GM19395 (cell line): ENCODE measurements around the gene CA10.

ENCODE experiments used
- ATAC-seq: cut with Tn5 transposase; IDR thresholded peaks from one replicate; pipeline ENCODE4 v1.9.1; 2021; ENCODE audit warnings: mild to moderate bottlenecking, moderate library complexity; ENCODE audit not compliant: unreplicated experiment

The CA10 gene

DNA sequence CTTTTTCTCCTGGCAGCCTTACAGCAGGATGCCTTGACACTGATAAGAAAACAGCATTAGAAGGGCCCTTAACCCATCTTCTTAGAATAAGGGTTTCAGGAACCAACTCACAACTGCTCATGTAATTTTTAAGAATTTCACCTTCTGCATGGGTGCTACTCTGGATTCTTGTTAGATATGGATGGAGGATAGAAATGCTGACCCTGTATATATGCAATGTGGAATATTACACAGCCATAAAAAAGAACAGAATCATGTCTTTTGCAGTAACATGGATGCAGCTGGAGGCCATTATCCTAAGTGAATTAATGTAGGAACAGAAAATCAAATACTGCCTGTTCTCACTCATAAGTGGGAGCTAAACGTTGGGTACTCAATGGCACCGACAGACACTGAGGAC, 423.5 kb downstream of the CA10 start:
- ATAC-seq, result no peak

DNA sequence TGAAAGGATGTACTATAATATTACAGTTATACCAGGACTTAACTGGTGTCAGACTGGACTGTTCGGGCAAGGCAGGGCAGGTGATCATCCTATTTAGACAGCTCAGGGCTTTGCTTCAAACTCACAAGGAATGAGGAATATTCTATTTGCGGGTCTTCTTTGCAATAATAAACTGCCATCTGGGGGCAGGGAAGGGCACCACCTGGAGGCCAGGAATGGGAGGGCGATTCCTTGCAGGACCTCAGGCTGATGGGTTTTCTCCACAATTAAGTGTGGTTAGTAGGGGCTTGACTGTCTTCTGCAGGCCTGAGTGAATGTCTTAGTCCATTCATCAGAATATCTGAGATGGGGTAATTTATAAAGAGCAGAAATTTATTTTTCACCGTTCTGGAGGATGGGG, 424.1 kb downstream of the CA10 start:
- no peak for ATAC-seq

DNA sequence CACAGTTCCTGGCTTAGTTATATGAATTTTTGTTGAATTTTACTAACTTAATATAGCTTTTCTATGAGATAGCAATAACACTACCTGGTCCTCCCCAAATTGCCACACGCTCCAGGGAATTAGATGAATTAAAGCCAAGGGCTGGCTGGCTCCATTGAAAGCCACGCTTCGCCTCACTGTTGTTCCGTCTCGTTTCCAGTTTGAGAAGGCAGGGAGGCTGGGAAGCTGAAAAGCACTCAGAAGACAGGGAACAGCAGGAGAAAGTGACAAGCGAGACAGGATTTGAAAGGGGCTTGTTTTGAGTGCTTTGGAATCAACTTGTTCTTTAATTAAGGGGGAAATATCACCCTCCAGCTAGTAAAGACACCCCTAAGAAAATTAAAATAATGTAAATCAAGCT, 425.3 kb downstream of the CA10 start:
- ATAC-seq, result no peak

DNA sequence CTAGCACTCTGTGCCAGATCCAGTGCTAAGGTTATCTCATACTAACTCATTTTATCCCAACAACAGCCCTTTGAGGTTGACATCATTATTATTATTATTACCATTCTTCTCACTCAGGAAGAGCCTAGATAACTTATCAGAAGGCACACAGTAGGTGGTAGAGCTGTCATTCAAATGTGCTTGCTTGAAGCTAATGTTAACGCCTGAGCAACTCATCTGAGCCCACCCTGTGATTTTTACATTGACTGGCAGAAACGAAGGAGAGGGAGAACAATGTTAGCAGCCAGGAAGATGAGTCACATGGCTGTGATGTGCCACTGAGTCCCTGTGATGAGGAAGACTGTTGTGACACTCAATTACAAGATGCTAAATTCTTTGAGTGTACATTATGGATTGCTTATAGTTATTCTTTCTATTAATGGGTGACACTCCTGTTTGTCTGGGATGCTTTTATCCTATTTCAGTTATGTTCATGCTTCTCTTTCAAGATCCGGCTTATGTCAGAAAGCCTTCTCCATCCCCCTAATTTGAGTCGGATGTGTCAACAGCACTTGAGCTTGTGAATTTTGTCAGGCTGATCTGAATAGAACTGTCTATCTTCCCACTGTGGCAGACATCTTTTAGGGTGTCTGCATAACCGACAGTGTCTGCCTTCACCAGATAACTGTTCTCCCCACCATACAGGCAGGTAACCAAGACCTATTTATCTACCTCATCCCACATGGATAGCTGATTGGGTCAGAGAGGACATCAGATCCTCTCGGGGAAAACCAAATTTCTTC, 426.4 kb downstream of the CA10 start:
- no peak for ATAC-seq

DNA sequence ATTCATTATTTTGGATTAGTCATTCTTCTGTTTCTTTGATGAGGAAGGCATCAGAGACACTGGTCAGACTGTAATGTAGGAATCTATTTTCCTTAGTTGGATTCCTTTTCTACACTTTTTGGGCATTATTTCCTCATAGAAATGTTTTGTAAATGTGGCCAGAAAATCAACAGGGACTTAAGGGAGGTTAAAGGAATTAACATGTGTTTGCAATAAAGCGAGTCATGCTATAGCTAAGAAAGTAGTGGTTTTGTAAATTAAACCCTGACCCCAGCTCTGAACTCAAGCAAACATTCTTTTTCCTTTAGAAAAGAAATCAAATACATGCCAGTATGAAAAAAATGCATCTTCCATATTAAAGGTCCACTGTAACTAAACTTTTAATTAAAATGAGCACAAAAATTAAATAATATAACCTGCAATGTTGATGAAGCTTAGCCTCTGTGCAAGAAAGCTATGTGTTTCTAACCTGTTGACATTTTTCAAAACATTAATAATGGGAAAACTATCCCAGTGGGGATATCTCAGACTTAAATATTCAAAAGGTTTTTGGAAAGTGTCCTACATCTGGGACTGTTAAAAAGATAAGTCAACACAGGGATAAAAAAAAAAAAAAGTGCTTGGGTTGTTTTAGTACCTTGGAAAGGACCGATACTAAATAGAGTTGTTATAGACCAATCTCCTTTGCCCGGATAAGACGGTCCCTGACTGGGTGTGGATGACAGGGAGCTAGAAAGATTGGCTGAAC, 428.0 kb downstream of the CA10 start:
- ATAC-seq, result no peak

DNA sequence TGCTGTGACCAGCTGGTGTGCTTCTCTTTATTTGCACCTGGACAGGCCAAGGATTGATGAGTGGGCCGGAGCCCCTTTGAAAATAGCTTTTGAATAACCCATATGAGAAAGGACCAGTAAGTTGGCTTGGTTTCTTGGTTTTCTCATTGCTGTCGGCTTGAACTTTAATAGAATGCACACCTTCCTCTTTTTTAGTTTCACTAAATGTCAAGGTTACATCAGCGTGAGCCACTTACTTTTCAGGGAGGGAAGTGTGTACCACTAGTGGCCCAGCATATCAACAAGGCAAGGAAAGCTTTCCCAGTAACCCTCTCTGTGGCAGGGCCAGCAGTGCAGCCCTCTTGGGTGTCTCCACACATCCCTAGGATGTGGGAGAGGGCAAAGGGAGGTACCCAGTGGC, 433.3 kb downstream of the CA10 start:
- peak; percentile 89 for ATAC-seq

DNA sequence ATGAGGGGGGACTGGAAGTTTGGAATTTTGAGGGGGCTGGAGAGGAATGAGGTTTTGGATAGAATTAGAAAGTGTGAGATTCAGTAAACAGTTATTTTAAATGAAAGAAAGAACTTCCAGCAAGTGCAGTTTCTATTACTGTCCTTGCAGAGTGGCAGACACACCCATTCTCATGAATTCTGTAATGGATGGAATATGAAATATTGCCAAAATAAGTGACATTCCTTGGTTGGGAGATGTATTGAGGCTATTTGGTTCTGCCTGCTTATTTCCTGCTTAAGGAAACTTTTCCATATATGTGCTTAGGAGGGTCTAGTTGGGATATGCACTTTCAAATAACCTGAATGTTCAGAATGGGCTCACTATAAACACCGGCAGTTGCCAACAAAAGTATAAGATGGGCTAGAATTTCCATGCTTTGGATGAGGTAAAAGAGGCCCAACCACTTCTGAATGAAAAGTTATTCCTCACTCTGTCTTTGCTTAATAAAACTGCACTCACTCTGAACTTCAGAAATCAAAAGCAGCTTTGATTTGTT, 434.4 kb downstream of the CA10 start:
- no peak for ATAC-seq

DNA sequence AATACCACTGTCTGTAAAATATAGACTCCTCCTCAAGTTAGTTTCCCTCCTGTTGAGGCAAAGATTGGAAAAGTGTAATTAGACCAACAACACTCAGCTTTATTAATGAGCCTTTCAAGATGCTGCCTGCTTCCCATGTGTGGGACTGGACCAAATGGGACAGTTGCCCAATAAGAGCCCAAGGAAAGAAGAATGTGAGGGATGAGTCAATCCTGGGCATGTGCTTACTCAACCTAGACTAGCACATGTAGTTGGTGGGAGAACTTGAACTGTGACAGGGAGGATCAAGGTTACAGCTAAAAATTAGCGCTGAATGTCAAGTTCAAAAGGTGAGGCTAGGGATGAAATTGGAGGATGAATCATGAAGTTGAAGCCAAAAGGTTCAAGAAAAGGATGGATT, 435.5 kb downstream of the CA10 start:
- ATAC-seq, result no peak

DNA sequence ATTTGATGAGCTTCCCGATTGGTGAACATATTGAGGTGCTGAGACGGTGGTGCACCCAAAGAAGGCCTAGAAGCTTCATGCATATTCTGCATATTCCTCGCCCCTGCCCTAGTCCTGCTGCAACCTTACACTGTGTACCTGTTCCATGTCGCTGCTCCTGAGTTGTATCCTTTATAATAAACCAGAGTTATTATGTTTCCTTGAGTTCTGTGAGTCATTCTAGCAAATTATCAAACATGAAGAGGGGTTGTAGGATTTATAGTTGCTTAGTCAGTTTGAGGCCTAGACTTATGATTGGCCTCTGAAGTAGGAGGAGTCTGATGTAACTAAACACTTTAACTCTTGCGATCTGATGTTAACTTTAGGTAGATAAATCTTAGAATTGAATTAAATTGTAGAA, 436.8 kb downstream of the CA10 start:
- ATAC-seq, result no peak

DNA sequence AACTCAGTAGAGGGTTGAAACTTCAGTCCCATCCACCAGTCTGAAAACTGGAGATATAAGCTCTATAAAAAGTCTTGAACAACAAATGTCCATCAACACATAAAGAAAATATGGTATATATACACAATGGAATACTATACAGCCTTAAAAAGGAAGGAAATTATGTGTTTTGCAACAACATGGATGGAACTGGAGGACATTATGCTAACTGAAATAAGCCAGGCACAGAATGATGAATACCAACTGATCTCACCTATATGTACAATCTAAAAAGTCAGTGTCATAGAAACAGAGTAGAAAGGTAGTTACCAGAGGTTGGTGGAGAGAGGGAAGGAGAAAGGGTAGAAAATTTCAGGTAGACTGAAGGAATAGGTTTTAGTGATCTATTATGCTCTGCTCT, 438.1 kb downstream of the CA10 start:
- no peak for ATAC-seq

DNA sequence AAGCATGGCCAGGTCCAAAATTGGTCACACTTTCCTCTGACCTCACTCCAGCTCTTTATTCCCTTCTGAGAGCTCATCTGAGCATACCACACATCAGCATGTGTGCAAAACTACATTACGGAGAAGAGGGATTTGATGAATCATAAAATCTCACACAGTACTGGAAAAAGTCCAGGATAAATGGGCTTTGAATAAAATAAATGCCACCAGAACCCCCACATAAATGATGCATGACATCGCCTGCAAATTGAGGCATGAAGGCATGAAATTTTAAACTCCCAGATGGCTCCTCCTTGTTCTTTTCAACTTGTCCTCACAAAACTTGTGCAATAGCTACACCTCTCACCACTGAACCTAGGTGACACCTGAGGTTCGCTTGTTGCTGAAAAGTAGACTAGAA, 439.5 kb downstream of the CA10 start:
- ATAC-seq, result no peak

DNA sequence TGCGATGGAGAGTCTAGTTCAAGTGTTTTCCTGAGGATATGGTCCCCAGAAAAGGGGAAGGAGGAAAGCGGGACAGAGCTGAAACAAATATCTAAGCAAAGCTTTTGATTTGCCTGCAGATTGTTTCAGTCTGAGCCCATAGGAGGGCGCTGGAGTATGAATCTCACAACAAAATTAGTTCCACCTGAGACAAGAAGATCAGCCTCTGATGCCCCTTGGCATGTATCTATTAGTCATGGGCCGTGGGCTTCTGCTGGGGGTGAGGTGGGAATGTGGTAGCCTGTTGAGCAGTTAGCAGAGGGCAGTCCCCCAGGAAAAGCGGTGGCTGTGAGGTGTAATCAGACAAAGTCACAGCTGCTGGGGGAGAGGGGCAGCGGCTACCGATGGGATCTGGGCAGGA, 446.9 kb downstream of the CA10 start:
- no peak for ATAC-seq

DNA sequence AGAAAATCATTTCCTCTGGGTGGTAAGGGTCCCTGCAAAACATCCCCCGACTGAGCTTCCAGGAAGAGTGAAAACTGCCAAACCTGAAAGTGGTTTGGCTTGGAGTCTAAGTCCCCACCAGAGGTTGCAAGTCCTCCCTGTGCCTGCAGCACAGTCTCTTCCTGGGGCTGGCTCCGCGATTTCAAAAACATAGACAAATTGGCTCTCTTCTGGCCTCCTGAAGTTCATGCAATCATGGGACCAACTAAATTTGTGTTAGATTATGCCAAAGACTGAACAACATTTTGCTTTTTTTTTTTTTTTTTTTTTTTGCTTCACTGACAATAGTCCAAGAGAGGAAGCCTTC, 447.9 kb downstream of the CA10 start:
- ATAC-seq, result no peak

DNA sequence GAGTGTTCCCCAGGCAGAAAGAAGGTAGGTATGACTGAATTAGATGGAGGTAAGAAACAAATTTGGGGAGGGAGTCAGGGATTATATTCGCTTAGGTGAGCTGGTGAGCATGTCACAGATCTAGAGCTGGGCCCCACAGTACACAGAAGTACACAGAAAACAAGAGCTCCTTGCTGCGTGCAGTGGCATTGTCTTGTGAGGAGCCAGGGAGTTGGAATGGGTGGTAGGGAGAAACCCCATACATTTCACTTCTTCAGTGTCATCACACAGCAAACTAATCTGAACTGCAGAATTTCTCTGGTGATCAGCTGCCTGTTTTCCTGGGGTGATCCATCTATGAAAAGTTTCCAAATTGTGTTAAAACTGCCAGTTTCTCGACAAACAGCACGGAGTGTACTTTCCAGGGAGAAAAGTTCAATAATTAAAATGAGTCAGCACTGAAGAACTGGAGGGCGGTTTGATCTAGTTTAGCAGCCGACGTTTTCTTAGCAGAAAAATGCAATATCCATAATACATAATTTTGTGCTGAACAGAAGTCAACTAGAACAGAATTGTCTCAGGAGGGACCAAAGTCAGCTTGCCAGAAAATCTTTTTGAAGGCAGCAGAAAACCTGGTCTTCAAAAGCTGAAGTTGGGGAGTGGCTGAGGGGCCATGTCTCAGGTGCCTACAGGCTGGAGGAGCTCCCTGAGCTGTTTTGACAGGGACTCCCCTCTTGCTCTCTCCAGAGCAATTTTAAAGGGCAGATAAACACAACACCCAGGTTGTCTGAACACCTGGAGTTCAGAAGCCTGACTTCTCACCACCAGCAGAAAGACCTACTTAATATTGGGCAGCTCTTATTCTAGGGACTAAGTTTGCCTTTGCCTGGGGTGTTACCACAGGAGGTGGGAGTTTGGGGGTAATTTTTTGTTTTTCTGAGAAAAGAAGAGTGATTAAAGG, 448.6 kb downstream of the CA10 start:
- ATAC-seq, result no peak

DNA sequence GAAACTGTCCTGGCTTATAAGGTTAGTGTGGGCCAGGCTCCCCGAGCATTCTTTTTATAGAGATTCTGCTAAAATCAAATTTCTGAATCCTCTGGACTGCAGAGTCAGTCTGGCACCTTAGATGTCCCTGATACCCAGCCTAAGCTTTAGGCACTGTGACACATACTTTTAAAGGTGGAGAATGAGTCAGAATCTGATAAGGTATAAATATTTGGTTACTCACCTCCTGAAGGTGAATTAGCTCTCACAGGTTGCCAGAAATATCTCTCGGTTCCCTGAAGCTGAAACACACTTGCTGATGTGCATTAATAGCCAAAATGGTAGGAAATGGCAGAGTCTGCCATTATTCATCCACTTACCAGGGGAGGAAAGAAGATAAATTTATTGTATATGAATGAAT, 451.3 kb downstream of the CA10 start:
- no peak for ATAC-seq

DNA sequence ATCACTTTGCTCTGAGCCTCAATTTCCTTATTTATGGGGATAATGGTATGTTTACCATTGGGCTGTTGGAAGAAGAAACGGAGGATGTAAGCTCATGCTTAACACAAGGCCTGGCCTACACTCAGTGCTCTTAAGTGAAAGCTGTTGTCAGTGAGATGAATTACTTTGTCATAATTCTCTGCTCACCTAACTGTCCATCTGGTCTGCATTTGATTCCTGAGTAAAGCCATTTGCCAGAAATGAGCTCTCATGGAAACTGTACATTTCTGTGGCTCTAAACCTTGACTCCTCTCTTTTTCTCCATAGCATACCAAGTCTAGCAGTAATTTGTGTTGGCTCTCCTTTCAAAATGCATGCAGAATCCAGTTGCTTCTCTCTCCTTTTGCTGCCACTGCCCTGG, 452.4 kb downstream of the CA10 start:
- no peak for ATAC-seq

DNA sequence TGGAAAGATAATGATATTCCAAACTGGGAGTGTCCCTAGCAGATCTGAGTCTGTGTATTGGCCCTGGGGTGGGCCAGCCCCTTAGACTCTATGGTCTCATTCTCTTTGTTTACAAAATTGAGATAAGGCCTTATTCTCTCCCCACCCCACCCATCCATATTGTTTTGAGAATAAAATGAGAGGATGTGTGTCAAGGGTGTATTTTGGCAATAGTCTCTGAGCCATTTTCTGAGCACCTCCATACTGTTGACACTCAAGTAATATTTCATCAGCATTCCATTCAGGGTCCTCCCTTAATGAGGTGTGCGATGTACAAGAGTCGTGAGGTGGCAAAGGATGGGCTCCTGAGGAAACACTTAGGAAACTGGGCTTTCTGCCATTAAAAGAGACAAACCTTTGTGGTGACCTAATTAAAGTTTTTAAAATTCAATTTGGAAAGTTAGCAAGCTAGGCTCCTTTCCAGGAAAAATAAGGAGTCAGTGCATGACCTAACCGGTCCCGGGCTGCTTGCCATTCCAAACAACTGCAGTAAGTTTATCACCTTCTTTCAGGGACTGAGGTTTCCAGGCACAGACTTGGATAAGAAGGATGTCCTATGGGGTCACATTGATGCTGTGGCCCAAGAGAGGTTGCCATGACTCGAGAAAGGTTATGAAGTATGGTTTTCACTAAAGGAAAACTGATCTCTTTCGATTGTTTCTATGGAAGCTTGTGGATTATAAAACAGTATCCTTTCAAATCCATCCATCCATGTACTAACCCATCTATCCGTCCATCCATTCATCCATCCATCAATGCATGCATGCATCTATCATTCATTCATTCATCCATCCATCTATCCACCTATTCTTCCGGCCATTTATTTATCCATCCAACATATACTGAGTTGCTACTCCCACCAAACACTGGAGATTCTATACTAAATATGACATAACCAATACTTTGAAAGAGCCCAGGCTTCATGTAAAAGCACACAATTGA, 454.9 kb downstream of the CA10 start:
- no peak for ATAC-seq

DNA sequence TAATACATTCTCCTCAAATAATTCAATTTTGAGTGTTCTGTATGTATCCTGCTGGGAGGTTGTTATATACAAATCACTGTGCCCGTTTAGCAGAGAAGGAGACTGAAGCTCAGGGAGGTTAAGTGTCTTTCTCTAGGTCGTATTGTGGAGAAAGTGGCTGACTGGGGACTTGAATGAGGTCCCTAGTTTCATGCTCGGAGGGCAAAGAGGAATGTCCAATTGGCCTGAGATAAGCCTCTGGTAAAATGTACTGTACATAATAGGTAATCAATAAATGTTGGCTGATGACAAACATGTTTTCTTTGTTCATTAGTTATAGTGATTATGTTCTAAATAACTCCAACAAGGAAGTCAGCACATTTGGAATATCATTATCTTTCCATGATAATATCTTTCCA, 455.6 kb downstream of the CA10 start:
- ATAC-seq, result no peak

DNA sequence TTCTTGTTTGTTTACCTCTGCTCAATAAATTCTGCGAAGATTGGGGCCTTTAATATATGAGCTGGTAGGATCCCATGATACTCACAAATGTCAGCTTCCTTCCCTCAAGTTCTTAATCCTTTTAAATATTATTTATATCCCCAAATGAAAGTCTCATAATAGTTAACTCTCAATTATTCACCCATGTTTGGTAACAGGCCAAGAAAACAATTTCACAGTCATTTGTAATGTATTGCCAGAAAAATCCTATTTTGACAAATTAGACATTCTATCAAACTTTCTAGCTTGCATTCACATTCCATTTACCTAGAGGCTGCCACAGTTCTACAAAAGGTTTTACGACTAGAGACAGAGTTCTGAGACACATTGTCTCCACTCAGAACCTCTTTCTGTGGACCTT, 457.0 kb downstream of the CA10 start:
- ATAC-seq, result no peak
